Measurements from ENCODE around the gene MANF.

MANF gene

DNA sequence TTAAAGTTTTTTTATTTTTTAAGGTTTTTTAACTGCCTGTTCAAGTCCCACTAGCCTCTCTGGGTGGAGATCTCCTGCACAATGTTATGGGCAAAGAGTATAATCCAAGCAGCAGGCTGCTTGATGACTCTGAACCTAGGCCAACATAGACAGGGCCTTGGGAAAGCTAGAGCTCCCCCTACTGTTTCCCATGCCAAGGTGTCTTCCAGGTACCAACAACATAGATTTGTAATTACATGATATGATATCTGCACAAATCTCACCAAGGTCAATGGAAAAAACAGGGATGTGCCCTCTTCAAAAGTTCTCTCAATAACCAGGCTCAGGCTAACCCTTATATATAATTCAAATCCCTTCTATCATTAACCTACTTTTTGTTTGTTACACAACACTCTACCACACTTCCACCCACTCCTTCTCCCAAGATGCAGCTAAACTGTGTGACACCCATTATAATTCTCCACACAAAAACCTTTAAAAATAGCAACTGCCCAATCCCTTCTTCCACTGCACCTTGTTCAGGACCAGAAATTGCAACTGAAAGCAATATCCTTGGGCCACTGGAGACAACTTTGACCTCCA is 49.7 kb downstream of the MANF start:
- H3K4me3 ChIP-seq (ENCODE audit: low read length), result no peak overlapping the region
- TF ChIP-seq, protein P1, sequence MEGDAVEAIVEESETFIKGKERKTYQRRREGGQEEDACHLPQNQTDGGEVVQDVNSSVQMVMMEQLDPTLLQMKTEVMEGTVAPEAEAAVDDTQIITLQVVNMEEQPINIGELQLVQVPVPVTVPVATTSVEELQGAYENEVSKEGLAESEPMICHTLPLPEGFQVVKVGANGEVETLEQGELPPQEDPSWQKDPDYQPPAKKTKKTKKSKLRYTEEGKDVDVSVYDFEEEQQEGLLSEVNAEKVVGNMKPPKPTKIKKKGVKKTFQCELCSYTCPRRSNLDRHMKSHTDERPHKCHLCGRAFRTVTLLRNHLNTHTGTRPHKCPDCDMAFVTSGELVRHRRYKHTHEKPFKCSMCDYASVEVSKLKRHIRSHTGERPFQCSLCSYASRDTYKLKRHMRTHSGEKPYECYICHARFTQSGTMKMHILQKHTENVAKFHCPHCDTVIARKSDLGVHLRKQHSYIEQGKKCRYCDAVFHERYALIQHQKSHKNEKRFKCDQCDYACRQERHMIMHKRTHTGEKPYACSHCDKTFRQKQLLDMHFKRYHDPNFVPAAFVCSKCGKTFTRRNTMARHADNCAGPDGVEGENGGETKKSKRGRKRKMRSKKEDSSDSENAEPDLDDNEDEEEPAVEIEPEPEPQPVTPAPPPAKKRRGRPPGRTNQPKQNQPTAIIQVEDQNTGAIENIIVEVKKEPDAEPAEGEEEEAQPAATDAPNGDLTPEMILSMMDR (conservative IDR thresholded peaks at IDR 0.05; ENCODE audit: low read length), result peak; percentile 71
- peak; percentile 45 for DNase-seq (ENCODE audit: low read depth)

DNA sequence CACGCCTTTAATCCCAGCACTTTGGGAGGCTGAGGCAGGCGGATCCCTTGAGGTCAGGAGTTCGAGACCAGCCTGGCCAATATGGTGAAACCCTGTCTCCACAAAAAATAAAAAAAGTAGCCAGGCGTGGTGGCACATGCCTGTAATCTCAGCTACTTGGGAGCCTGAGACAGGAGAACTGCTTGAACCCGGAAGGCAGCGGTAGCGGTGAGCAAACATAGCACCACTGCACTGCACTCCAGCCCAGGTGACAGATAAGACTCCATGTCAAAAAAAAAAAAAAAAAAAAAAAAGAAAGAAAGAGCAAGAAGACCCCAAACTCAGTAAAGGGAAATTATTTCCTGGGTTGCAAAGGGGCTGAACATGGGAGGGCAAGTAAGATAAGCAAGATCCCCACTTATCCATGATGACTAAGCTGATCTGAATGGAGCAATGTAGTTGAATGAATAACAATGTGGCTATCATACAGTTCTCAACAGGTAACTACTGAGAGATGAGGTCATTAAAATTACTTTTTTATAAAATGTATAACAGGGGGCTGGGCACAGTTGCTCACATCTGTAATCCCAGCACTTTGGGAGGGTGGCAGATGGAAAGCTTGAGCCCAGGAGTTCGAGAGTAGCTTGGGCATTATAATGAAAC is 52.0 kb downstream of the MANF start:
- TF ChIP-seq, protein P1 (conservative IDR thresholded peaks at IDR 0.05; ENCODE audit: low read length), result no peak
- H3K4me3 ChIP-seq (ENCODE audit: low read length), result no peak overlapping the region
- no peak for DNase-seq (ENCODE audit: low read depth)
